Measurements from ENCODE around the gene NR3C1.

NR3C1 gene

DNA sequence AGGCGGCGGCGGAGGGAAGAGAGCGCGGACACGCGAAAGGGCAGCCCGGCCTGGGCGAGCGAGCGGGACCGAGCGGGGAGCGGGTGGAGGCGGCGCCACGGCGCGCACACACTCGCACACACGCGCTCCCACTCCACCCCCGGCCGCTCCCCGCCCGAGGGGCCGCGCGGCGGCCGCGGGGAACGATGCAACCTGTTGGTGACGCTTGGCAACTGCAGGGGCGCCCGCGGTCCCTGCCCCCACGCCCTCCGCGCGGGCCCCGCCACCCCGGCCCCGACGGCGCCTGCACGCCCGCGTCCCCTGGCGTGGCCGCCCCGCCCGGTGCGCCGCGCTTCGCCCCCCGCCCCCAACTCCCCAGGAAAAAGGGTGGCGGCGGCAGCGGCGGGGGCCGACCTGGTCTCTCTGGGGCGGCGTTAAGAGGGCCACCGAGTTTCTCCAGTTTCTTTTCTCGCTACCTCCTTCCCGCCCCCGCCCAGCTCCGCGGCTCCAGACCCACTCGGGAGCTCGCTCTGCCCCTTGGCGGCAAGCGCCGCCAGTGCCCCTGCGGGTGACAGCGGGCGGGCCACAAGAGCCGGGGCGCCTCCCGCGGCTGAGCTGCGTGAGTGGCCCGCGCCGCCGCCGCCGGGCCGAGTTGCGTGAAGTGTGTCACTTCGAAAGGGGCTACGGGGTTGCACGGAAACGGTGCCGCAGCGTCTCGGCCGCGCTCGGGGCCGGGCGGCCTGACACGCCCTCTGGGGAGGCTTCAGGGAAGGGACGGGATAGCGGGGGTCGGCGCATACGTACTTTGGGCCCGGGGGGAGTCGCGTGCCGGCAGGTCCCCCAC is at the start of gene NR3C1:
Gene NR3C1 (minus strand): TSS at position 94 of the 823 bp plus-strand sequence. CDS start 2,847 bp downstream, outside the sequence.
- DNase-seq (ENCODE audit: low read depth), result no peak

DNA sequence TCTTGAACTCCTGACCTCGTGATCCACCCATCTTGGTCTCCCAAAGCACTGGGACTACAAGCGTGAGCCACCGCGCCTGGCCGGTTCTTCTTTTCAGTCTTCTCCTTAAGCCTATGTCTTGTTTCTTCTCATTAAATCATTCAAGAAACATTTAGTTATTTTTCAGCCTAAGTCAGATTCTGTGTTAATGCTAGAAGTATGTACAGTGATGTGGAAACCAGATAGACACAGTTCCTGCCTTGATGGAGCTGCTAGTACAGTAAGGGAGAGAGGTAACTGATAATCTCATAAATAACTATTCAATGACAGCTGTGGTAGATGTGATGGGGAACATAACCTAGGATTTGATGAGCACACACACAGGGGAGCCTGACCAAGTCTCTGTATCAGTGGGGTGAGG is 46.3 kb upstream of the NR3C1 start:
- no peak for DNase-seq (ENCODE audit: low read depth)

DNA sequence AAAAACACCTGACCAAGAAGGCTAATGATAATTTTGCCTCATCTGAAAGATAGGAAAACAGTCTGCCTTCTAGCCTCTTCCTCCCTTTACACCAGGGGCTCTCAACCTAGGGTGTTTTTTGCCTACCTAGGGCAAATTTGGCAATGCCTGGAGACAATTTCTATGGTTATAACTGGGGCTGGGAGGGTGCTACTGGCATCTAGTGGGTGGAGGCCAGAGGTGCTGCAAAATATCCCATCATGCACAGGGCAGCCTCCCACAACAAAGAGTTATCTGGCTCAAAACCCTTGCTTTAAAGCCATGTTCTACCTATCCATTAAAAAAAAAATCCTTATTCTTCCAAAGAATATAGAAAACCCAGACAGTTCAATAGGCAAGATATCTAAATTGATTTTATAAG is 45.0 kb upstream of the NR3C1 start:
- DNase-seq (ENCODE audit: low read depth), result no peak

DNA sequence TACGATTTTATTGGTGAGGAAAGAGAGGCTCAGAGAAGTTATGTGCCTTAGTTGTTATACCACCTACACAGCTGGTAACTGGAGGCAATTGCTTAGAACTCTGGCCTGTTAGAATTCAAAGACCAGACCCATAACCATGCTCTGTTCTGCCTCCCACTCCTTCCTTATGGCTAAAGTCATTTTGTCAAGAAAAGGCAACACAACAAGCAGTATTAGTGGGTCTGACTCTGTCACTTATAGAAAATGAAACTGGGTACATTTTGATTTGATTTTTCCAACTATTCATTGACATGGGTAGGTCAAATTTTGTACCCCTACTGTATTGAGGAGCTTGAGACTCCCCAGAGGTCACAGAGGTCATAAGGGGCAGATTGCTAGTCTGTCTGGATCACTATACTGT is 44.5 kb upstream of the NR3C1 start:
- no peak for DNase-seq (ENCODE audit: low read depth)

DNA sequence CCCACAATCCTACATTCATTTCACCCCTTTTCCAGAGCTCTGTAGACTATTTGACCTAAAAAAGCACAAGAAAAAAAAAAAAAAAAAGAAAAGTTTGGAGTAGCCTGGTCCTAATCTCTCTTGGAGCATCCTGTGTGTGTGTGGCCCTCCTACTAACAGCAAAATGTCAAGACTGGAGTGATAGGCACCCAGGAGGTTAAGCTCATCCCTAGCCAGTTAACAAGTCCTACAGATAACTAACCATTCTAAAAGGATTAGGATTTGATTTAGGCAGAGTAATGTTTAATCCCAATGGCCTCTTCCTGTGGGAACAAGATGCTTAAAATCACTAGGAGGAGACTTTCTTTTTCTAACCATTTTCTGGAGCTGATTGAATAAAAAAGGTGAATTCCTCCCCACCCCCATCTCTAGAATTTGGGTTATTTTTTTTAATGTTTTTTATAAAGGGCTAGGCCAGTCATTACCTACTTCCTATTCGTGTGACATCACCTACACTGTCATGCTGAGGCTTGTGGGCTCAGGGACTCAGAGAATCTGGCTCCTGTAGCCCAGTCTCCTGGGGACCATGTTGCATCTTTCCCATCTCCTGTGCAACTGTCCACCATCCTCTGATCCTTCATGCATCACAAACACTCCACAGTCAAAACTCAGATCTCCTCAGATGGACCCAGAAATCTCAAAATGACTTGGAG is 43.2 kb upstream of the NR3C1 start:
- no peak for DNase-seq (ENCODE audit: low read depth)

DNA sequence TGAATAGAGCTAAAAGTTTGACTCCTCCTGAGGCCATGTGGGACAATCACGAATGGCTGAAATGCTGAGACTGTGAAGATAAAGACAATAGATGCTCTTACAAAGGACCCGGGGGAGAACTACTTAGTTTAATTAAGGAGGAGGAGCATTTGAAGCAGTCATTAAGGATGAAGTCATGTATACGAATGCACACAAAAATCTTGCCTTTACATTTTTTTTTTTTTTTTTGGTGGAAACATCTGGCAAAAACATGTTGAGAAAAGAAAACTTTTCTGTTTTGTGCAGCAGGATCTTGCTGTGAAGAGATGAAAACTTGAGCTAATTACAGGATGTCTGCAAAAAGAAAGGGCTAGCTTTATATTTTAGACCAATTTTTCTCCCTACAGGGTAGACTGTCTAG is 42.3 kb upstream of the NR3C1 start:
- DNase-seq (ENCODE audit: low read depth), result no peak

DNA sequence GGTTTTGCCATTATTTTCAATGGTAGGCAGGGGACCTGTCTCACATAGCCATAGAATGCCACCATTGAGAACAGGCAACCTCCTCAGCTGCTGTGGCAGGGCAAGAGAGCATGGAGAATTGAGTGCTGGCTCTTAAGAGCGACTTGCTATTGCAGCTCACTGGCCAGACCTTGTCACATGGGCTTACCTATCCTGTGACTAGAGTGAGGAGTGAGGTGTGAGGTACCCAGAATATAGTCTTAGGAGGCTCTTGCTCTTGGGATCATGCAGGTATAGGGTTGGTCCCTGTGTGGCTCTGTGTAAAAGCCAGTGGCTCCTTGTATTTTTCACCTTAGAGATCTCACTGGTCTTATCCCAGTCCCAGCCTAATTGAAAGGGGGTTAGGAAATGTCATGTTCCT is 39.8 kb upstream of the NR3C1 start:
- no peak for DNase-seq (ENCODE audit: low read depth)

DNA sequence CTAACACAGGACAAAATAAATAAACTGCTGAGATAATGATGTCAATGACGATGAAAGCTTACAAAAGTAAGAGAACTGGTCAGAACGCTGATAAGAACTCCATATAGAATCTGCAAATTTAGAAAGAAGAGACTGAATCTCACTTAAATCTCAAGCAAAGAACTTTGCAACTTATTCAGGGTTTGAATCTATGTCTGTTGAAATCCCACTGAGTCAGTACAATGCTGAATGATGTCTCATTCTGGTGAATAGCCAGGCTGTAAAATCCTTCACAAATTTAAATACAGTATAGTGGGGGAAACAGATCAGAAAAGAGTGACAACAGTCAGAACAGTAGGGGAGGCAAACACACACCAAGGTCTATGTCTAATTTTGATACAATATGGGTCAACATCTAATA is 38.9 kb upstream of the NR3C1 start:
- DNase-seq (ENCODE audit: low read depth), result peak; percentile 49

DNA sequence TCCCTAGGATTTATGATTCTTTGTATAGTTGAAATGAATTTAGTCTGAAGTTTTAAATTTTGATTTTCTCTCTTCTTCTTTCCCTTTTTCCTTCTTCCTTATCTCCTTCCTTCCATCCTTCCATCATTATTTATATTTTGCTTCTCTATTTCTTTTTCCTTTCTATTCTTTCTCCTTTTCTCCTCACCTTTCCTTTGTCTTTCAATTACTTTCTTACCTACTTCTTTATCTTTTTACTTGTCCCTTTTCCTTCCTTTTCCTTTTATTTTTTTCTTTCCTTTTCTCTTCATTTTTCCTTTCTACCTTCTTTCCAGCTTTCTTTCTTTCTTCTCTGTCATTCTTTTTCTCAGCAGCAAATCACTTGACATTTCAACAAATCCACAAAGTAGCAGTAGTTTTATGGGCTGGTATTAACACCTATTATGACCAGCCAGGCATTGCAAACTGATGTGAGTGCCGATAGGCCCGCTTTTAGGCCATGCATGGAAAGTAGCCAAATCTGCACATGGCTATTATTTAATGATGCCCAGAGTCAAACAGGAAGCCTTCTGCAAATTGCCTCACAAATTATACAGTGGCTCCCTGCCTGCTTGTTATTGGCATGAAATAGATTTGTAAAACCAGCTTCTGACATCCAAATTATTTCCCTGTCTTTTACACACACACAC is 37.1 kb upstream of the NR3C1 start:
- DNase-seq (ENCODE audit: low read depth), result no peak

DNA sequence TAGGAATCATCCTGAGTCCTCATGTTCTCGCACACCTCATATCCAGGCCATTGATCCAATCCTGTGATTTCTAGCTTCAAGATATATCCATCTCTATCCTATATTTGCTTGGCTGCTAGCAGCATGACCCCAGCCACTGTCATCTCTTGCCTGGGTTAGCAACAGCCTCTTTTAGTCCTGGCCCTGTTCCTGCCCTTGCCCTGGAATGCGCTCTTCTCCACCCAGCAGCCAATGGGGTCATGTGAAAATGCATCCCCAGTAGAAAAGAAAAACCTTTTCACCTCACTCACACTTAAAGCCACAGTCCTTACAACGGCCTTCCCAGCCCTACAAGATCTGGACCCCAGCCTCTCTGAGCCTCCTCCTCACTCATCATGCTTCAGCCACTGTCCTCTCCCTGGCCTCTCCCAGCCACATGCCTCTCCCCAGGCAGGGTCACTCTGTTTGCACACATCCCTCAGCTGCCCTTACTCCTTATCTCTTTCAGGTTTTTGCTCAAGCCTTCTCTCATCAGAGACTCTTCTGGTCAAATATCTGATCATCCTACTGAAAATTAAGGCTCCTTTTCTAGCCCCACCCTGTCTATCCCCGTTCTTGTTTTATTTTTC is 34.3 kb upstream of the NR3C1 start:
- DNase-seq (ENCODE audit: low read depth), result no peak

DNA sequence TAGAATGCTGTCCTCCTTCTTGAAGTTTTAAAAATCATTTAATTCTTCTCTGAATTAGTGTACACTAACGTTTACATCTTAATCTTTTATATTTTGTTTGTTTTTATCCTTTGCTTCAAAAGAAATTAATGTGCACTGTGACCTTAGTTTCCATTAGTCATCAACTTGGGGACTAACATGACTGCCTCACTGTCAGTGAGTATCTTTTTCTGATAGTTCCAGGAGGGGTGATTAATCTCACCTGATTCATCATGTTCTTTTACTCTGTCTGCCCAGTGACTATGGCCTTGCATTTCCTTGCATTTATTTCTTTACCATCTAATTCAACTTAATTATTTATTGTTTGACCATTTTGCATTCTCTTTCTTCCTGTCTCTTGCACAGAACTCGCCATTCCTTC is 33.4 kb upstream of the NR3C1 start:
- no peak for DNase-seq (ENCODE audit: low read depth)

DNA sequence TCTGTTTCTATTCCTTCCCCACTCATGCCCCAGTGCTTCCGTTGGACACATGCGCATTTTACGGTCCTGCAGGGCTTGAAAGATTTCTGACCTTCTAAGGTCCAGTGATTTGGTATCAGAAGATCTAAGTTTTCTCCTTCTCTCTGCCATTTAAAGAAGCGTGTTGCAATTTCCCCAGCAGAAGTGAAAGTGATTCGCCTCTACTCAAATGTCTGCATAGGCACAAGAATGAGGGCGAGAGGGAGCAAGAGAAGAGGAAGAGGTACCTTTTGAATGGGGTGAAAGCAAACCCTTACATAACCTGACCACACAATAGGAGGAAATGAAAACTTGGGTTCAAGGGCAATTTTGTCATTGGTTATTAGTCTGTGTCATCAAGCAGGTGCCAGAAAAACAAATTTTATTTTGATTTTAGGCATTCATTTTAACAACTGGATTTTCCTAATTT is 31.7 kb upstream of the NR3C1 start:
- no peak for DNase-seq (ENCODE audit: low read depth)

DNA sequence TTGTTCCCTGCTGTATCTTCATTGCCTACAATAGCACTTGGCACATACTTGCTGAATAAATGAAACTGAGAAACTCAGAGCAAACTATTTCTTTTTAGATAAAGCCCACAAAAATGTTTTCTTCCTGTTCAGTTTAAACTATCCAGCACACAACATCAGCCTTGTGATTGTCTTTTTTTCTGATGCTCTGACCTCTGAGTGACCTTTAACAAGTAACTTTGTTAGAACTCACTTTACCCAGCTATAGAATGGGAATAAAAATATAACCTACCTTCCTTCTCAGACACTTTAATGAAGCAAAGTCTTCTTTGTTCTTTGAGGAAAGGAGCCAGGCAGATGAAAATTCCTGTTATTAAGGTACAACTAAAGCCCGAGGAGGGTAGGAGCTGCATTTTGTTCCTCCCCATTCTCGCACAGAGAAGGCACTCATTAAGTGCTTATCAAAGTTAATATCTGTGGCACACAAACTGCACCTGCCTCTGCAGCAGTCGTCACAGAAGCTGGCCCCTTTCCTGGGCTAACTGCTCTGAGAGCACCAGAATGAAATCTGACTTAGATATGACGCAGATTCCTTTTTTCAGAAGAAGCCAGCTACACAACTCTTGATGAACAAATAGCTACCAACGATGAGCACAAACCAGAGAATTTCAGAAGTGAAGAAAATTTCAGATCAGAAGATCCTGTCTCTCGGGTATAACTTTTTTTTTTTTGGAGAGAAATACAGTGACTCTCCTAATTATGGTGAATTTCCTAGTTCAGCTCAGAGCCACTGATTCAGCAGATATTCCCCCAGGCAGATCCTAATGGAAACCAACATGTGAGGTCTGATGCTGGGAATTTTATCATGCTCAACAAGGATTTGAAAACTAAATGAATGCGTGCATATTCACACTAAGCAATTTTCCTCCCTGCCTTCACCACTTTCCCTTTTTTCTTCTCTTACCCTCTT is 31.0 kb upstream of the NR3C1 start:
- DNase-seq (ENCODE audit: low read depth), result no peak

DNA sequence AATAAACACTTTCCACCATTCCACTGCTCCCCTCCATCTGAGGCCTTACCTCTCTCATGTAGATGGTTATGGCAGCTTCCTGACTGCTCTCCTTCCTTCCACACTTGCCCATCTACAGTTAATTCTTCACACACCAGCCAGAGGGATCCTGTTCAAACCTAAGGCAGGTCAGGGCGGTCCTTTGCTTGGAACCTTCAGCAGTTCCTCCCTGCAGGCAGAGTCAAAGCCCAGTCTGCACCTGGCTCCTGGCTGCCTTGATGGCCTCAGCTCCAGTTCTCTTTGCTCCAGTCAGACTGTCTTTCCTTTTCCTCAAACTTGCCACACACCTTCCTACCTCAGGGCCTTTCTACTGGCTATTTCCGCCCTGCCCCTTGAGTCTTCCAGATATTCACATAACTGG is 30.2 kb upstream of the NR3C1 start:
- no peak for DNase-seq (ENCODE audit: low read depth)

DNA sequence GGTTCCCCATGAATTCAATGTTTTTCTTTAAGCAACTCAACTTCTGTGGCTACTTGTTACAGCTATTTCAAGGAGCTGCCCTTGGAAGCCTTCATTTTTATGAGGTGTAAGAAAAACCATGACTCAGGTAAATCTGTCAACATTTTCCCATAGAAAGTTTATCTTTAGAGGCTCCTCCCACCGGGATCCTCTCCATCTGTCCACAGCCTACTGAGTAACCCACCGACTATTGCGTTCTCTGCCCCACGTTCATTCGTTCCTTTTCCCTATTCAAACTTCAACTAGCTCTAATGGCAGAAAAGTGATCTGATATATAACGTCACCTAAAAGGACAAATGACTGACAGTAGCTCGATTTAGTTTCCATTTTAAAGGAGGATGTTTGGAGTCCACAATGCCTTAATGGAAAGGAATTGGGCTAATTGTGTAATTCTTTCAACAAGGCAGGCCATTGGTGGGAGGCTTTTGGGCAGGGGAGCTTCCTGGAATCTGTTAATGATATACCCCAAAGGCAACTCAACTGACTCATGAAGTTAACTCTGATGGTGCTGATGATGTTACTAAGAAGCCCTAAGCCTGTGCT is 29.3 kb upstream of the NR3C1 start:
- DNase-seq (ENCODE audit: low read depth), result no peak

DNA sequence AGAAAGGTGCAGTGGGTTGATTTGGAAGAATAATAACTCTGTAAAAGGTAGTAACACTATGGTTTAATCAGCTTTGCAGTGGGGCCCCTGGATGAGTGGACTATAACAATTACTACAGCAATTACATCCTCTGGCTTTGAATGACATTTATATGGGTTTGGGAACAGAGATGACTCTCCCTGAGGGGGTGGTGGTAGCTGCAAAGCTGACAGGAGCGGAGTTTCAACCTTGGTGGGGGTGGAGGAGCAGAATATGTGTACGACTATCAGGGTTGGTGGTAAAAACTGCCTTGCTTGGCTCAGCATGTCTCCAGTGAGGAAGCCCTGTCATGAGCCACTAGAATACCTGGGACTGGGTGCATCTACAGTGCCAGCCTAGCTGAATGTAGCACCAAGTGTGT is 28.3 kb upstream of the NR3C1 start:
- DNase-seq (ENCODE audit: low read depth), result no peak

DNA sequence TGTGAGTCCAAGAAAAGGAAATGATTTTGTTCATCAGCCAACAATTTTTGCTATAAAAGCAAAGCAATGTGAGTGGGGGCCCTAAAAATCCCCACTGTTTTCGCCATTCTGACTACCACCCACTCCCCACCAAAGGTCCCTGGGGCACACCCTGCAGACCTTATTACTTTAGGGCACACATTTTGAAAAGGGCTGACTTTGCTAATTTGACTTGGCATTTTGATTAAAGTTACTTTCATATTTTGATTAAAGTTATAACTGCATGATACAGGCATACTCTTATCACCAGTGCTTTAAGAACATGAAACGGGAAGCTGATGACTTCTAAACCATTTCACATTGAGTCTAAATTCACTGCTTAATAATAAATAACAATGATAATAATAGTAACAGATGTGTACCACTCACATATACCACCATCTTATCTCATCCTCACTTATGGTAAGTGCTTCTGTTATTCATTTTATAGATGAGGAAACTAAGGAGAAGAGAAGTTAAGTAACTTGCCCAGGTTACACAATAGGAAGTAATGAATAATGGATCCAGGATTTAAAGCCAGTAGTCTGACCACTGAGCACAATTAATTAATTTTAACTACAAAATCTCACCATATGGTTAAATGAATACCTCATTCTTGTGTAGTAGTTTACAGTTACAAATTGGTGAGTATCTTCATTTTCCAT is 25.4 kb upstream of the NR3C1 start:
- no peak for DNase-seq (ENCODE audit: low read depth)

DNA sequence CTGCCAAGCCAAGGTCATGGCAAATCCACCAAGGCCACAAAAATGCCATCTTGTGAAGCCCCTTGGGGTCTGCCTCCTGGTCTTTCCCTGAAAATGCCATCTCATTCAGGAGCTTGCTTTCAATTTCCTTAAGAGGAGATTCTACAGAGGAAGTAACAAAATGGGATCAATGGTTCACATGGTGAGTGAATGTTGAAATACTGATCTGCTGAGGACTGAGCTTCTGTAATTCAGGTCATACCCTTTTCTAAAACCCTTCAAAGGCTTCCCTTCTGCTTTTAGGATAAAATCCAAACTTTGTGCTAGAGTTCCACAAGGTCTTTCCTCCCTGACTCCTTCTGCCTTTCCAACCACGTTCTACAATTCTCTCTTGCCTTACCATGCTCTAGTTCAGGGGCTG is 24.7 kb upstream of the NR3C1 start:
- no peak for DNase-seq (ENCODE audit: low read depth)

DNA sequence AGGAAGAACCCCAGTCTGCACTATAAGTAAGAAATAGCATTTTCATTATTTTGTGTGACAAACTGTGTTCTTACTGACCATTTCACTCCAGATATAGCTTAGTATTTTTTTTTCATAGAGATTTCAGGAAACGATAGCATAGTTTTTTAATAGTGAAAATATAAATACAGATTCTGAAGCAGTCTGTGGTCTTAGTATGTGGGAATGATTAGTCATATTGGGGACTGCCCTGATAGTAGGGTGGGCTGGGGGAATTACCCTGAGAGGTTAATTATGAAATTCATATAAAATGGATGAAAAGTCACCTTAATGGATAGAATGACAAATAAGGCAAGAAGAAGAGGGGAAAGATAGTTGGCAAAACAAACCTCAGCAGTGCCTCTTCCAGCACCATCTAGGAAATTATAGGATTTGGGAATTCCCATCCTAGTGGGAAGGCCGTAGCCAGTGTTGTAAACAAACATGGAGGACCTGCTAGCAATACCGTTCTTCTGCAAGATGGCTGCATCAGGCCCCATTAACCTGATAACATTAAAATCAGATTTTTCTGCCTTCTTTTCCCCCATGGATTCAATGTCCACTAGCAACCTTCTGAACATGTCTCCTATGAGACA is 23.7 kb upstream of the NR3C1 start:
- no peak for DNase-seq (ENCODE audit: low read depth)

DNA sequence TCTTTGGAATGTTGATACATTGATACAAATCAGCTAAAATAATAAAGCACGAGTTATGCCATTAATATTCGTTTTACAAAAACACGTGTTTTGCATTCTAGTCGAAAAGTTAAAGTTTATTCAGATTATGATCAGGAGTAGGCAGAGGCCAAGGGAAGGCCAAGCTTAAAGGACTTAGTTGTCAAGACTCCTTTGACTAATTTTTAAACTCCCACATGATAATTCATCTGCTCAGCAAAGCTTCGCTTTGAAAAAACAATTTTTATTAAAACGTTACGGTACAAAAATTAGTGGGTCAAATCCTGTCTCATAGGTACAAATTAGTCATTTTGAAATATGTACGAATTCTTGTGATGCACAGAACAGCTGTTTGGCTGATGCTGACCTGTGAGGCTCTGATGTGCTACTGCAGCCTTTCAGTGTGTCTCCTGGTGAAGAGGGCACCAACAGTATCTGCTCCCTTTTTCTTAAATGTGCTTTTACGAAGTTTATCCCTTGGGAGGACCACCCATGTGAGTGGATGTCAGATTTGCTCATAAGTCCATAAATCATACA is 23.0 kb upstream of the NR3C1 start:
- no peak for DNase-seq (ENCODE audit: low read depth)

Measured in HS-5 (cell line).